WTC11 (cell line): ENCODE results near the gene MAP3K2. TPM values are rescaled to one million over a fixed set of nuclear protein-coding genes. Genes with fewer than 3 reads are reported as not detected.

Experiments used
- ATAC-seq: fragments of 200-7000 bp; cut with Tn5 transposase; 2 replicates; pipeline ENCODE4 v1.10.0; 2021; ENCODE audit warnings: mild to moderate bottlenecking, moderate library complexity
- CTCF ChIA-PET: fragments of 300-600 bp; sonication (Branson Sonifier 250); formaldehyde crosslinking; loops from one replicate; lab custom pipeline; 2021; ENCODE audit warnings: antibody characterized with exemption; lab: Charles Lee
- POLR2A ChIA-PET: fragments of 350-600 bp; sonication (Branson Sonifier 250); formaldehyde crosslinking; loops from one replicate; lab custom pipeline; 2021; ENCODE audit warnings: antibody characterized with exemption; lab: Charles Lee
- DNase-seq: peaks from one replicate; pipeline ENCODE4 v3.0.0; 2021; ENCODE audit warnings: low spot score
- H3K27ac Mint-ChIP-seq: 2 replicates; pipeline ENCODE4 v1.8.0; 2021; ENCODE audit warnings: mixed read lengths
- H3K27me3 Mint-ChIP-seq: 2 replicates; pipeline ENCODE4 v1.8.0; 2021; ENCODE audit warnings: low read depth, mild to moderate bottlenecking, moderate library complexity, mixed read lengths
- H3K36me3 Mint-ChIP-seq: 2 replicates; pipeline ENCODE4 v1.8.0; 2021; ENCODE audit warnings: mixed read lengths
- H3K4me1 Mint-ChIP-seq: 2 replicates; pipeline ENCODE4 v1.8.0; 2022; ENCODE audit warnings: mixed read lengths
- H3K4me3 Mint-ChIP-seq: 2 replicates; pipeline ENCODE4 v1.8.0; 2021; ENCODE audit warnings: mild to moderate bottlenecking, moderate library complexity, mixed read lengths
- H3K9me3 Mint-ChIP-seq: 2 replicates; pipeline ENCODE4 v1.8.0; 2021; ENCODE audit warnings: mixed read lengths
- ELF4 ChIP-seq: sonication (generic); formaldehyde crosslinking; IDR thresholded peaks from 2 replicates; pipeline ENCODE4 v1.8.1; 2022; ENCODE audit warnings: low read depth, mild to moderate bottlenecking, moderate library complexity, missing genetic modification reagents
- FOXJ3 ChIP-seq: sonication (generic); formaldehyde crosslinking; IDR thresholded peaks from 2 replicates; pipeline ENCODE4 v1.9.0; 2021; ENCODE audit warnings: missing genetic modification reagents, mild to moderate bottlenecking, borderline replicate concordance
- MYBL2 ChIP-seq: sonication (generic); formaldehyde crosslinking; IDR thresholded peaks from 2 replicates; pipeline ENCODE4 v1.8.1; 2023; ENCODE audit warnings: mild to moderate bottlenecking, moderate library complexity, missing genetic modification reagents
- NFATC4 ChIP-seq: fragments of 250-450 bp; sonication (Bioruptor Pico); IDR thresholded peaks from 2 replicates; pipeline ENCODE4 v1.9.0; 2021; ENCODE audit warnings: mild to moderate bottlenecking
- NFYB ChIP-seq: sonication (generic); formaldehyde crosslinking; conservative IDR thresholded peaks from 2 replicates; pipeline ENCODE4 v1.8.0; 2022; ENCODE audit warnings: low read depth, missing genetic modification reagents
- SOX15 ChIP-seq: fragments of 250-450 bp; sonication (Bioruptor Pico); IDR thresholded peaks from 2 replicates; pipeline ENCODE4 v1.9.0; 2021; ENCODE audit warnings: mild to moderate bottlenecking
- ZNF317 ChIP-seq: sonication (generic); formaldehyde crosslinking; IDR thresholded peaks from 2 replicates; pipeline ENCODE4 v1.8.1; 2023; ENCODE audit warnings: low read depth, mild to moderate bottlenecking, moderate library complexity, missing genetic modification reagents, borderline replicate concordance
- total RNA-seq: library from RNA; stranded (reverse); gene quantifications from 3 replicates; pipeline ENCODE4 v1.2.3, GENCODE V29; 2021
- TF ChIP-seq, protein P1 (sequence below): fragments of 200-600 bp; IDR thresholded peaks from 2 replicates; pipeline ENCODE4 v1.8.0; 2022; ENCODE audit warnings: antibody characterized with exemption
- TF ChIP-seq, protein P2 (sequence below): sonication (generic); formaldehyde crosslinking; IDR thresholded peaks from 2 replicates; pipeline ENCODE4 v1.8.1; 2023; ENCODE audit warnings: mild to moderate bottlenecking, moderate library complexity, missing genetic modification reagents
- TF ChIP-seq, protein P3 (sequence below): sonication (generic); formaldehyde crosslinking; conservative IDR thresholded peaks from 2 replicates; pipeline ENCODE4 v1.8.1; 2022; ENCODE audit warnings: mild to moderate bottlenecking, missing genetic modification reagents
- TF ChIP-seq, protein P4 (sequence below): sonication (generic); formaldehyde crosslinking; IDR thresholded peaks from 2 replicates; pipeline ENCODE4 v1.8.0; 2023; ENCODE audit warnings: missing genetic modification reagents

MAP3K2 gene
- total RNA-seq, 1 experiment from 2014 or later: 26.9 TPM

DNA sequence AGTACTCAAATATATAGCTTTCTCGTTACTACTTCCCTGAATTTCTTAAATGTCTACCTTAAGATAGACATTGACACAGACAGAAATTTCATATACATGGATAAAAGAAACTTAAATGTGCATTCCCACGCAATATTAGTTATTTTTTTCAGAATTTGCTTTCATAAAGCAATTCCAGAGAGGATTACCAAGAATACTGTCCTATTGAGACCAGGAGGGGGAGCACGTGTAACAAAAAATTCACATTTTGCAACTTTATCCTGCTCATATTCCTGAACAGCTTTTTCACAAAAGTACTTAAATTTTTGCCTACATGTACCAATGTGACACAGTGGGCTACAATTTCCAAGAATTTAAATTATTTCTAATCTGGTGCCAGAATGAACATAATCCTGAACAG lies 63.1 kb downstream of the MAP3K2 start:
- DNase-seq (no peak), ATAC-seq (no peak)
- TF ChIP-seq, protein P1, sequence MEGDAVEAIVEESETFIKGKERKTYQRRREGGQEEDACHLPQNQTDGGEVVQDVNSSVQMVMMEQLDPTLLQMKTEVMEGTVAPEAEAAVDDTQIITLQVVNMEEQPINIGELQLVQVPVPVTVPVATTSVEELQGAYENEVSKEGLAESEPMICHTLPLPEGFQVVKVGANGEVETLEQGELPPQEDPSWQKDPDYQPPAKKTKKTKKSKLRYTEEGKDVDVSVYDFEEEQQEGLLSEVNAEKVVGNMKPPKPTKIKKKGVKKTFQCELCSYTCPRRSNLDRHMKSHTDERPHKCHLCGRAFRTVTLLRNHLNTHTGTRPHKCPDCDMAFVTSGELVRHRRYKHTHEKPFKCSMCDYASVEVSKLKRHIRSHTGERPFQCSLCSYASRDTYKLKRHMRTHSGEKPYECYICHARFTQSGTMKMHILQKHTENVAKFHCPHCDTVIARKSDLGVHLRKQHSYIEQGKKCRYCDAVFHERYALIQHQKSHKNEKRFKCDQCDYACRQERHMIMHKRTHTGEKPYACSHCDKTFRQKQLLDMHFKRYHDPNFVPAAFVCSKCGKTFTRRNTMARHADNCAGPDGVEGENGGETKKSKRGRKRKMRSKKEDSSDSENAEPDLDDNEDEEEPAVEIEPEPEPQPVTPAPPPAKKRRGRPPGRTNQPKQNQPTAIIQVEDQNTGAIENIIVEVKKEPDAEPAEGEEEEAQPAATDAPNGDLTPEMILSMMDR: peak; percentile 29; the same call in 1 of the 2 replicates
- TF ChIP-seq, protein P2, sequence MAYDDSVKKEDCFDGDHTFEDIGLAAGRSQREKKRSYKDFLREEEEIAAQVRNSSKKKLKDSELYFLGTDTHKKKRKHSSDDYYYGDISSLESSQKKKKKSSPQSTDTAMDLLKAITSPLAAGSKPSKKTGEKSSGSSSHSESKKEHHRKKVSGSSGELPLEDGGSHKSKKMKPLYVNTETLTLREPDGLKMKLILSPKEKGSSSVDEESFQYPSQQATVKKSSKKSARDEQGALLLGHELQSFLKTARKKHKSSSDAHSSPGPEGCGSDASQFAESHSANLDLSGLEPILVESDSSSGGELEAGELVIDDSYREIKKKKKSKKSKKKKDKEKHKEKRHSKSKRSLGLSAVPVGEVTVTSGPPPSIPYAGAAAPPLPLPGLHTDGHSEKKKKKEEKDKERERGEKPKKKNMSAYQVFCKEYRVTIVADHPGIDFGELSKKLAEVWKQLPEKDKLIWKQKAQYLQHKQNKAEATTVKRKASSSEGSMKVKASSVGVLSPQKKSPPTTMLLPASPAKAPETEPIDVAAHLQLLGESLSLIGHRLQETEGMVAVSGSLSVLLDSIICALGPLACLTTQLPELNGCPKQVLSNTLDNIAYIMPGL (CRISPR knock-in tag): no peak
- POLR2A ChIA-PET: no interaction called here
- H3K27ac Mint-ChIP-seq: no peak overlapping the region
- peaks cover 14% of the 10 kb centered on the region for H3K36me3 Mint-ChIP-seq
- no peak overlapping the region for H3K4me3 Mint-ChIP-seq
- H3K27me3 Mint-ChIP-seq: no peaks in the 10 kb centered on the region
- no peaks in the 10 kb centered on the region for H3K4me1 Mint-ChIP-seq
- H3K9me3 Mint-ChIP-seq: peaks cover 5% of the 10 kb centered on the region
- CTCF ChIA-PET: interaction anchor here (0.7 to 2.1 kb wide), 5 partner anchors 16 to 156 kb away, joined by 3 to 10 read pairs (median 4); no protein-coding TSS in a partner anchor

DNA sequence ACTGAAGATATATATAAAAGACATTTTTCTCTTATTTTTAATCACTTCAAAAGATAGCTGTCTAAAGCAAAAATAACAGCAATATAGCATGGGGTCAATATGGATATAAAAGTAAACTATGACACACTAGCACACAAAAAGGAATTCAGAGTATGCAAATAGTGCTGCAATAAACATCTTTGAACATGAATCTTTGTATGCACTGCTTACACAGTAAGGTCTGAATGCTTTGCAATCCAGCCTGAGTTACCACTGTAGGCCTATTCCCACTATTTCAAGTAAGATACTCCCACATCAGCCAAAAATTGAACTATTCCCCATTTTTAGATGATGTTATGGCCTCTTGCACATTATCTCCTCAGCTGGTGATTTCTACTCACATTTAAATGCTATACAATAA lies 66.5 kb downstream of the MAP3K2 start:
- CTCF ChIA-PET: no interaction called here
- no peak for TF ChIP-seq NFYB
- TF ChIP-seq, protein P3, sequence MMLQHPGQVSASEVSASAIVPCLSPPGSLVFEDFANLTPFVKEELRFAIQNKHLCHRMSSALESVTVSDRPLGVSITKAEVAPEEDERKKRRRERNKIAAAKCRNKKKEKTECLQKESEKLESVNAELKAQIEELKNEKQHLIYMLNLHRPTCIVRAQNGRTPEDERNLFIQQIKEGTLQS (CRISPR knock-in tag): no peak
- no peak for TF ChIP-seq ELF4 (CRISPR knock-in tag)
- TF ChIP-seq NFATC4 (CRISPR knock-in tag): no peak
- no peaks in the 10 kb centered on the region for H3K4me1 Mint-ChIP-seq
- peaks cover 24% of the 10 kb centered on the region for H3K36me3 Mint-ChIP-seq
- peaks cover 5% of the 10 kb centered on the region for H3K9me3 Mint-ChIP-seq
- POLR2A ChIA-PET: no interaction called here
- H3K4me3 Mint-ChIP-seq: no peak overlapping the region
- no peaks in the 10 kb centered on the region for H3K27me3 Mint-ChIP-seq
- no peak for DNase-seq
- ATAC-seq: no peak
- no peak overlapping the region for H3K27ac Mint-ChIP-seq

DNA sequence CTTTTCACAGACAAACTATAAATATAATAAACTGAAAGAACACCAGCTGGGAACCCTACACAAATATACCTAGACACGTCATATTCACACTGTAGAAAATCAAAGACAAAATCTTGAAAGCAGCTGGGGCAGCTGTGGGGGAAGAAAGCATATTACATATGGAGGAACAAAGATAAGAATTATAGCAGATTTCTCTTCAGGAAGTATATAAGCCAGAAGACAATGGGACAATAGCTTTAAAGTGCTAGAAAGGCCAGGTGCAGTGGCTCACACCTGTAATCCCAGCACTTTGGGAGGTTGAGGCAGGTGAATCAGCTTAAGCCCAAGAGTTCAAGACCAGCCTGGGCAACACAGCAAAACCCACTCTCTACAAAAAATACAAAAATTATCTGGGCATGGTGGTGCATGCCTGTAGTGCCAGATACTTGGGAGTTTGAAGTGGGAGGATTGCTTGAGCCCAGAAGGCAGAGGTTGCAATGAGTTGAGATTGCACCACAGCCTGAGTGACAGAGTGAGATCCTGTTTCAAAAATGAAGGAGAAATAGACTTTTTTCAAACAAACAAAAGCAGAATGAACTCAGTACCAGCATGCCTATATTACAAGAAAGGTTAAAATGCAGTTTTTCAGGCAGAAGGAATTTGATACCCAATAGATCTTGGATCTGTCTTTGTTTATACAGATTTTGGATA lies 67.0 kb downstream of the MAP3K2 start:
- no peak for DNase-seq
- no peaks in the 10 kb centered on the region for H3K27me3 Mint-ChIP-seq
- peaks cover 24% of the 10 kb centered on the region for H3K36me3 Mint-ChIP-seq
- ATAC-seq: no peak
- H3K4me1 Mint-ChIP-seq: no peaks in the 10 kb centered on the region
- 0 out of 2 replicates have a peak, but pooled peaks have one; percentile 52 for TF ChIP-seq ZNF317 (CRISPR knock-in tag)
- TF ChIP-seq, protein P4, sequence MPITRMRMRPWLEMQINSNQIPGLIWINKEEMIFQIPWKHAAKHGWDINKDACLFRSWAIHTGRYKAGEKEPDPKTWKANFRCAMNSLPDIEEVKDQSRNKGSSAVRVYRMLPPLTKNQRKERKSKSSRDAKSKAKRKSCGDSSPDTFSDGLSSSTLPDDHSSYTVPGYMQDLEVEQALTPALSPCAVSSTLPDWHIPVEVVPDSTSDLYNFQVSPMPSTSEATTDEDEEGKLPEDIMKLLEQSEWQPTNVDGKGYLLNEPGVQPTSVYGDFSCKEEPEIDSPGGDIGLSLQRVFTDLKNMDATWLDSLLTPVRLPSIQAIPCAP (CRISPR knock-in tag): no peak
- peaks cover 5% of the 10 kb centered on the region for H3K9me3 Mint-ChIP-seq
- no peak overlapping the region for H3K27ac Mint-ChIP-seq
- CTCF ChIA-PET: no interaction called here
- POLR2A ChIA-PET: no interaction called here
- no peak overlapping the region for H3K4me3 Mint-ChIP-seq

DNA sequence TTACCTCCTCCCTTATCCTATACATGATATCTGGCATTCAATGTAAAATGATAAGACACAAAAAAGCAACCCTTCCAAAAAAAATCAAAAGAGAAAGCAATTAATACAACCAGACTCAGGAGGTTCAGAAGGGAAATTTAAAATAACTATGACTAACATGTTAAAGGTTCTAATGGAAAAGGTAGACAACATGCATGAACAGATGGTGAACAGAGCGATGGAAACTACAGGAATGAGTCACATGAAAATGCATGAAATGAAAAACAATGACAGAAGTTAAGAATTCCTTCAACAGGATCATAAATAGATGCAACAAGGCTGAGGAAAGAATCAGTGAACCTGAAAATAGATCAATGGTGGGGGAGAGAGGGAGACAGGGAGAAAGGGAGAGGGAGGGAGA lies 67.7 kb downstream of the MAP3K2 start:
- Mint-ChIP-seq H3K4me3 (no peak overlapping the region), H3K27me3 (no peaks in the 10 kb centered on the region), H3K9me3 (peaks cover 5% of the 10 kb centered on the region), H3K4me1 (no peaks in the 10 kb centered on the region), H3K36me3 (peaks cover 27% of the 10 kb centered on the region), H3K27ac (no peak overlapping the region)
- ChIA-PET CTCF (no interaction called here), POLR2A (interaction anchor here (0.6 kb wide), 1 partner anchor 110 kb away, joined by 3 read pairs; no protein-coding TSS in a partner anchor)
- DNase-seq: no peak
- TF ChIP-seq FOXJ3 (no peak), MYBL2 (CRISPR knock-in tag) (no peak), SOX15 (CRISPR knock-in tag) (no peak)
- TF ChIP-seq, protein P1: no peak
- ATAC-seq: no peak
